Immature natural killer cell (primary cell): Measurements from ENCODE around the gene FAM135A. TPM values are rescaled to one million over a fixed set of nuclear protein-coding genes. Genes with fewer than 3 reads are reported as not detected.

Experiments used
- DNase-seq, 3 donors: peaks; one replicate each; pipeline ENCODE4 v3.0.0; 2022; ENCODE audit warnings: mixed read lengths in 1 of 3
- H3K27ac Mint-ChIP-seq, 6 donors: one replicate each; pipeline ENCODE4 v1.8.0; 2020; ENCODE audit warnings: mixed read lengths in 6 of 6, mild to moderate bottlenecking in 5 of 6, inconsistent platforms in 4 of 6, moderate library complexity in 3 of 6
- H3K27me3 Mint-ChIP-seq, 3 donors: one replicate each; pipeline ENCODE4 v1.8.0; 2020 to 2021; ENCODE audit warnings: low read depth in 3 of 3, mild to moderate bottlenecking in 3 of 3, mixed read lengths in 3 of 3, moderate library complexity in 3 of 3, inconsistent platforms in 1 of 3
- H3K36me3 Mint-ChIP-seq, 3 donors: one replicate each; pipeline ENCODE4 v1.8.0; 2020; ENCODE audit warnings: mixed read lengths in 3 of 3, inconsistent platforms in 2 of 3, mild to moderate bottlenecking in 2 of 3
- H3K4me1 Mint-ChIP-seq, 2 donors: one replicate each; pipeline ENCODE4 v1.8.0; 2020; ENCODE audit warnings: inconsistent platforms in 2 of 2, mild to moderate bottlenecking in 2 of 2, mixed read lengths in 2 of 2, moderate library complexity in 1 of 2
- H3K4me3 Mint-ChIP-seq, 5 donors: one replicate each; pipeline ENCODE4 v1.8.0; 2020; ENCODE audit warnings: mild to moderate bottlenecking in 5 of 5, mixed read lengths in 5 of 5, inconsistent platforms in 3 of 5, moderate library complexity in 3 of 5
- H3K9me3 Mint-ChIP-seq, 6 donors: one replicate each; pipeline ENCODE4 v1.8.0; 2020; ENCODE audit warnings: mild to moderate bottlenecking in 6 of 6, mixed read lengths in 6 of 6, inconsistent platforms in 4 of 6, moderate library complexity in 3 of 6
- polyA plus RNA-seq, 3 donors: library from polyadenylated mRNA; unstranded; fragments of 300-500 nt; fragmentation: Illumina TruSeq; gene quantifications; one replicate each; pipeline ENCODE4 v1.2.3, GENCODE V29; 2021

FAM135A gene
- polyA plus RNA-seq, 3 donors from 2014 or later, result 2.1 to 2.5 TPM; not detected in 1

- Mint-ChIP-seq H3K4me3 (no peak overlapping the region), H3K4me1 (no peaks in the 10 kb centered on the region), H3K9me3 (peaks cover 2 to 8% (median 6%) of the 10 kb centered on the region in 6 donors), H3K27me3 (no peaks in the 10 kb centered on the region), H3K27ac (no peak overlapping the region), H3K36me3 (peaks cover 29 to 32% (median 29%) of the 10 kb centered on the region in 3 donors)
- DNase-seq, result no peak
These were observed 93.0 kb downstream of the FAM135A start for GRCh38 chr6:70506321-70506720.

- no peaks in the 10 kb centered on the region for H3K4me1 Mint-ChIP-seq
- H3K27ac Mint-ChIP-seq, result no peak overlapping the region
- H3K27me3 Mint-ChIP-seq, result no peaks in the 10 kb centered on the region
- no peak overlapping the region for H3K4me3 Mint-ChIP-seq
- no peak for DNase-seq
- H3K9me3 Mint-ChIP-seq, result peaks cover 2 to 8% (median 6%) of the 10 kb centered on the region in 6 donors
- H3K36me3 Mint-ChIP-seq, result peaks cover 29 to 32% (median 29%) of the 10 kb centered on the region in 3 donors
These were observed 93.9 kb downstream of the FAM135A start for GRCh38 chr6:70507161-70507560.

- H3K4me1 Mint-ChIP-seq, result no peaks in the 10 kb centered on the region
- H3K36me3 Mint-ChIP-seq, result peaks cover 14 to 17% (median 14%) of the 10 kb centered on the region in 3 donors
- no peak for DNase-seq
- H3K4me3 Mint-ChIP-seq, result no peak overlapping the region
- H3K27ac Mint-ChIP-seq, result no peak overlapping the region
- H3K9me3 Mint-ChIP-seq, result peaks cover 2 to 5% (median 4%) of the 10 kb centered on the region in 6 donors
- no peaks in the 10 kb centered on the region for H3K27me3 Mint-ChIP-seq
These were observed 95.6 kb downstream of the FAM135A start for GRCh38 chr6:70508953-70509352.

DNA sequence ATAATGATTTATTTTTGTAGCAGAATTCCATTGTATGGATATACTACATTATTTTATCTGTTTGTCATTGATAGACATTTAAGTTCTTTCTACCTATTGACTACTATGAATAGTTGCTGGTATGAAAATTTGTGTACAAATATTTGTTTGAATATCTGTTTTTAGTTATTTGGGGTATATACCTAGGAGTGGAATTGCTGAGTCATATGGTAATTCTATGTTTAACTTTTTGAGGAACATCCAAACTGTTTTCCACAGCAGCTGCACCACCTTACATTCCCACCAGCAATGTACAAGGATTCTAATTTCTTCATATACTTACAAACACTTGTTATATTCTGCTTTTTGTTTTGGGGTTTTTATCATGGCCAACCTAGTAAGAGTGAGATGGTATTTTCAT is 97.3 kb downstream of the FAM135A start:
- Mint-ChIP-seq H3K4me1 (no peaks in the 10 kb centered on the region), H3K27ac (no peak overlapping the region)
- DNase-seq, result no peak

DNA sequence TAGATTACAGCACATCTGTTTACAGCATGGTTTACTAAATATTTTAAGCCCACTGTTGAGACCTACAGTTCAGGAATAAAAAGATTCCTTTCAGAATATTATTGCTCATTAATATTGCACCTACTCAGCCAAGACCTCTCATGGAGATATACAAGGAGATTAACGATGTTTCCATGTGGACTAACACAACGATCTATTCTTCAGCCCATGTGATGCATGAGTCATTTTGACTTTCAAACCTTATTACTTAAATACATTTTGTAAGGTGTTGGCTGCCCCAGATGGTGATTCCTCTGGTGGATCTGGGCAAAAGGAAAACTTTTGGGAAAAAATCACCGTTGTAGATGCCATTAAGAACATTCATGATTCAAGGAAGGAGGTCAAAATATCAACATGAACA is 105.4 kb downstream of the FAM135A start:
- no peak overlapping the region for H3K27ac Mint-ChIP-seq
- no peak overlapping the region for H3K4me3 Mint-ChIP-seq
- no peaks in the 10 kb centered on the region for H3K36me3 Mint-ChIP-seq
- H3K9me3 Mint-ChIP-seq, result no peaks in the 10 kb centered on the region
- no peak for DNase-seq
- no peaks in the 10 kb centered on the region for H3K27me3 Mint-ChIP-seq
- H3K4me1 Mint-ChIP-seq, result no peaks in the 10 kb centered on the region

More for the DNA sequence above, 97.3 kb downstream of the FAM135A start:
- Mint-ChIP-seq H3K27me3 (no peaks in the 10 kb centered on the region), H3K36me3 (peaks cover 2 to 6% (median 3%) of the 10 kb centered on the region in 3 donors), H3K4me3 (no peak overlapping the region), H3K9me3 (no peaks in the 10 kb centered on the region)

- no peaks in the 10 kb centered on the region for H3K9me3 Mint-ChIP-seq
- no peaks in the 10 kb centered on the region for H3K27me3 Mint-ChIP-seq
- DNase-seq, result peak in 2 of 3 donors; percentile 2 to 21
- H3K4me1 Mint-ChIP-seq, result no peaks in the 10 kb centered on the region
- peaks cover 0 to 4% (median 3%) of the 10 kb centered on the region in 3 donors for H3K36me3 Mint-ChIP-seq
- H3K27ac Mint-ChIP-seq, result no peak overlapping the region
- H3K4me3 Mint-ChIP-seq, result no peak overlapping the region
These were observed 107.3 kb downstream of the FAM135A start for GRCh38 chr6:70520575-70520974.

DNA sequence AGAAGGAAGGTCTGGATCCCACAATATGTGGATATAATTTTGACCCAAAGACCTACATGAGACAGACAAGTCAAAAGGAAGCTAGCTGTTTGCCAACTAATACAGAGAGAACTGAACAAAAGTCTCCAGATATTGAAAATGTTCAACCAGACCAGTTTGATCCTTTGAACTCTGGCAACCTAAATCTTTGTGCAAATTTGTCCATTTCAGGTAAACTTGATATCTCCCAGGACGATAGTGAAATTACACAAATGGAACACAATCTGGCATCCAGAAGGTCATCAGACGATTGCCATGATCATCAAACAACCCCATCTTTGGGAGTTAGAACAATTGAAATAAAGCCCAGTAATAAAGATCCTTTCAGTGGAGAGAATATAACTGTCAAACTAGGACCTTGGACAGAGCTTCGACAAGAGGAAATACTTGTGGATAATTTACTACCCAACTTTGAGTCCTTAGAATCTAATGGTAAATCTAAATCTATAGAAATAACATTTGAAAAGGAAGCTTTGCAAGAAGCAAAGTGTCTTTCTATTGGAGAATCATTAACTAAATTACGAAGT is 111.5 kb downstream of the FAM135A start:
- peaks cover 0 to 6% (median 4%) of the 10 kb centered on the region in 3 donors for H3K36me3 Mint-ChIP-seq
- no peak overlapping the region for H3K27ac Mint-ChIP-seq
- no peak for DNase-seq
- no peak overlapping the region for H3K4me3 Mint-ChIP-seq
- H3K9me3 Mint-ChIP-seq, result no peaks in the 10 kb centered on the region
- H3K27me3 Mint-ChIP-seq, result no peaks in the 10 kb centered on the region
- H3K4me1 Mint-ChIP-seq, result no peaks in the 10 kb centered on the region

GRCh38 chr6:70527071-70527737 is 113.9 kb downstream of the FAM135A start:
- Mint-ChIP-seq H3K27ac (no peak overlapping the region), H3K4me1 (no peaks in the 10 kb centered on the region), H3K4me3 (no peak overlapping the region), H3K9me3 (no peaks in the 10 kb centered on the region), H3K36me3 (peaks cover 0 to 6% (median 4%) of the 10 kb centered on the region in 3 donors), H3K27me3 (no peaks in the 10 kb centered on the region)
- DNase-seq, result no peak

DNA sequence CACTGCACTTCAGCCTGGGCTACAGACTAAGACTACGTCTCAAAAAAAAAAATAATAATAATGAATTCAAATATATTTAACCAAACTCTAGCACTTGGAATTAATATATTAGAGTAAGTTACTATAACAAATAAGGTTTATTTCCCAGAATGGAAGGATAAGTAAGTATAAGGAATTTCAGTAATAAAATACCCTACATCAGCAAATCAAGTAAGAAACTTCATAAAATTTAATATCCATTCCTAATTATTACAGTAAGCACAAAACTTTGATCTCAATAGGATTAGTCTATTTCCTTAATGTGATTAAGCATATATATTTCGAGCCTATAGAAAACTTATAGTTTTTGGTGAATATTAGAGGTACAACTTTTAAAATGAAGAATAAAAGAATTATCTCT is 116.7 kb downstream of the FAM135A start:
- H3K36me3 Mint-ChIP-seq, result peaks cover 0 to 7% (median 0%) of the 10 kb centered on the region in 3 donors
- H3K9me3 Mint-ChIP-seq, result no peaks in the 10 kb centered on the region
- no peak for DNase-seq
- no peaks in the 10 kb centered on the region for H3K27me3 Mint-ChIP-seq
- H3K4me1 Mint-ChIP-seq, result no peaks in the 10 kb centered on the region
- H3K27ac Mint-ChIP-seq, result no peak overlapping the region
- no peak overlapping the region for H3K4me3 Mint-ChIP-seq

GRCh38 chr6:70531133-70531532 is 117.8 kb downstream of the FAM135A start:
- H3K27ac Mint-ChIP-seq, result no peak overlapping the region
- no peaks in the 10 kb centered on the region for H3K9me3 Mint-ChIP-seq
- no peaks in the 10 kb centered on the region for H3K27me3 Mint-ChIP-seq
- H3K4me3 Mint-ChIP-seq, result no peak overlapping the region
- no peaks in the 10 kb centered on the region for H3K4me1 Mint-ChIP-seq
- H3K36me3 Mint-ChIP-seq, result peaks cover 0 to 4% (median 0%) of the 10 kb centered on the region in 3 donors
- no peak for DNase-seq

GRCh38 chr6:70537266-70537665 is 124.0 kb downstream of the FAM135A start:
- no peaks in the 10 kb centered on the region for H3K4me1 Mint-ChIP-seq
- no peak overlapping the region for H3K4me3 Mint-ChIP-seq
- no peaks in the 10 kb centered on the region for H3K9me3 Mint-ChIP-seq
- H3K36me3 Mint-ChIP-seq, result peaks cover 0 to 4% (median 0%) of the 10 kb centered on the region in 3 donors
- DNase-seq, result no peak
- H3K27ac Mint-ChIP-seq, result no peak overlapping the region
- H3K27me3 Mint-ChIP-seq, result peaks cover 0 to 2% (median 0%) of the 10 kb centered on the region in 3 donors

DNA sequence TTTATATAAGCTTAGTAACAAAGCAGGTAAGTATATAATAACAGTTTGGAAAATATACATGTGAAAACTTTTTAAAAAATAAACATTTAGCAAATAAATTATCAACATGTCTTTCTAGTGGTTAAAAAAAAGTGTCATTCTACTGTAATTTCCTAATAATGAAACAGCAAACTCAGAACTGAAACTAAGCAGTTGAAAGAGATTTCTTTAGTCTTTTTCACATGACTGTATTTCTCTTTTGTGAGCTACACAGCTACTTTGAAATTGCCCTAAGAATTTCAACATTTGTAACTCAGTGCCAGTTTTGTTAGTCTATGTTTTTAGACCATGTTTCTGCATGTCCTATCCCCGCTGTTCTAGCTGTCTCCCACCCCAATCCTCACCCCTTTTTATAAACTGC is 125.1 kb downstream of the FAM135A start:
- no peak overlapping the region for H3K27ac Mint-ChIP-seq
- DNase-seq, result no peak

DNA sequence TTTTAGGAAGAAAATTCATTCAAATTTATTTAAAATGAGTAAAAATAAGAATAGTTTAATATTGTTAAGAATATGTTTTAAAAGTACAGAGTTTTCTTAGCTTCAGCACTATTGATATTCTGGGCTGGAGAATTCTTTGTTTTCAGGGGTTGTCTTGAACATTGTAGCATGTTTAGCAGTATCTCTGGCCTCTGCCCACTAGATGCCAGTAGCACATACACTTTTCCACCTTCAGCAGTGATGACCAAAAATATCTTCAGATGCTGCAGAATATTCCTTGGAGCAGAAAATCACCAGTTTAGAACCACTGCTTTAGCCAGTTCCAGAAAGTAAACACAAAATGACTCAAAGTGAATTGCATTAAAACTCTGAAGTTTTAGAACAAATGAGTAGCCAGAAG is 134.0 kb downstream of the FAM135A start:
- no peak for DNase-seq
- no peak overlapping the region for H3K4me3 Mint-ChIP-seq
- H3K4me1 Mint-ChIP-seq, result no peaks in the 10 kb centered on the region
- H3K27me3 Mint-ChIP-seq, result peaks cover 0 to 3% (median 0%) of the 10 kb centered on the region in 3 donors
- no peak overlapping the region for H3K27ac Mint-ChIP-seq
- H3K9me3 Mint-ChIP-seq, result no peaks in the 10 kb centered on the region
- H3K36me3 Mint-ChIP-seq, result peaks cover 0 to 5% (median 0%) of the 10 kb centered on the region in 3 donors

More for the DNA sequence above, 125.1 kb downstream of the FAM135A start:
- no peak overlapping the region for H3K4me3 Mint-ChIP-seq
- H3K27me3 Mint-ChIP-seq, result peaks cover 0 to 2% (median 0%) of the 10 kb centered on the region in 3 donors
- peaks cover 0 to 4% (median 0%) of the 10 kb centered on the region in 3 donors for H3K36me3 Mint-ChIP-seq
- H3K4me1 Mint-ChIP-seq, result no peaks in the 10 kb centered on the region
- no peaks in the 10 kb centered on the region for H3K9me3 Mint-ChIP-seq

DNA sequence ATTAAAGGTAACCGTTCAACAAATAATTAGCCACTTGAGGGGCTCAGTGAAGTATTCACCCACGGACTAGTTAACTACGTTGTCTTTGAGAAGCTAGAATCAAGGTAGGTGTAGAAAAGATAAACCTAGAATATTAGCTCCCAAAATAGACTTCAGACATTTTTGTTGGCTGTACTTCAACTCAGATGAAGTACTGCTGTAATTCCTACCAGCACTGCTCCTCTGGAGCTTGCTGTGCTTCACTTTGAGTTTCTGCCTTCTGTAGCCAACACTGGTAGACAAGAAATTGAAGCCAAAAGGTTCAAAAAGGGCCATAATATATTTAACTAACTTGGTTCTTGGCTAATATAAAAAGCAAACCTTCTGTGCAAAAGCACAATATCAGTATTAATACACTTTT is 134.6 kb downstream of the FAM135A start:
- Mint-ChIP-seq H3K27ac (no peak overlapping the region), H3K4me1 (no peaks in the 10 kb centered on the region), H3K4me3 (no peak overlapping the region), H3K36me3 (peaks cover 0 to 5% (median 0%) of the 10 kb centered on the region in 3 donors), H3K27me3 (peaks cover 0 to 3% (median 0%) of the 10 kb centered on the region in 3 donors), H3K9me3 (no peaks in the 10 kb centered on the region)
- DNase-seq, result no peak
